ENCODE measurements around the gene PIGZ. TPM values are rescaled to one million over a fixed set of nuclear protein-coding genes. Genes with fewer than 3 reads are reported as not detected.

Gene PIGZ
- total RNA-seq = 0.84 TPM
- polyA plus RNA-seq (ENCODE audit: insufficient read depth in 1 of 8, insufficient read length in 8 of 8, low replicate concordance in 1 of 8) = 1 to 10 TPM in 3 of 8 donors, under 1 TPM in 5; 0.55 to 3.4 (median 0.85) TPM
- long read RNA-seq, donor 1, partial matches to known transcripts = 0 of 1 reads
- long read RNA-seq, donor 1, other reads (novel, unspliced or antisense) = 0 of 1 reads
- long read RNA-seq, donor 2 = 0 reads
- long read RNA-seq, donor 3, partial matches to known transcripts = 0 of 1 reads
- long read RNA-seq, donor 3, other reads (novel, unspliced or antisense) = 0 of 1 reads
- long read RNA-seq, donor 4, partial matches to known transcripts = 0 of 1 reads
- long read RNA-seq, donor 4, other reads (novel, unspliced or antisense) = 0 of 1 reads
- long read RNA-seq, donor 5, partial matches to known transcripts = 0 of 1 reads
- long read RNA-seq, donor 5, other reads (novel, unspliced or antisense) = 0 of 1 reads
- long read RNA-seq, donor 6, partial matches to known transcripts = 0 of 2 reads
- long read RNA-seq, donor 6, other reads (novel, unspliced or antisense) = 0 of 2 reads
- long read RNA-seq, donor 7 = 0 reads
- long read RNA-seq, donor 8 = 0 reads
- long read RNA-seq, donor 9 = 0 reads
- long read RNA-seq, donor 10 = 0 reads
- long read RNA-seq, donor 11 = 0 reads

GRCh38 chr3:196968233-196969133, at the start of gene PIGZ:
Gene PIGZ, minus strand, starts transcription at chr3:196968833. Its CDS starts 16,802 bp downstream, at chr3:196952031.
- Histone ChIP-seq H3K27ac (ENCODE audit: low read length) (no peak within 1 kb of the TSS), H3K4me1 (ENCODE audit: control insufficient read depth, insufficient read depth, low read length) (peaks cover 17% of the 10 kb centered on the region), H3K9me3 (replicated peaks; ENCODE audit: control insufficient read depth, low read depth, low read length) (peaks cover 2% of the 10 kb centered on the region), H3K4me3 (ENCODE audit: low read length) (peak within 1 kb of the TSS; percentile 61), H3K36me3 (ENCODE audit: control insufficient read depth, insufficient read depth, low read length) (no peaks in the 10 kb centered on the region), H3K27me3 (ENCODE audit: control insufficient read depth, insufficient read depth, low read length) (peaks cover 54% of the 10 kb centered on the region)
- 1% methylated on average over 98 of the region's 98 CpGs for WGBS (ENCODE audit: insufficient coverage)
- peak; percentile 57 for DNase-seq

- H3K4me3 ChIP-seq (ENCODE audit: low read length) = no peak overlapping the region
- H3K27me3 ChIP-seq (ENCODE audit: control insufficient read depth, insufficient read depth, low read length) = peaks cover 10% of the 10 kb centered on the region
- 88% methylated on average over 18 of the region's 18 CpGs for WGBS (ENCODE audit: insufficient coverage)
- no peaks in the 10 kb centered on the region for H3K9me3 ChIP-seq (replicated peaks; ENCODE audit: control insufficient read depth, low read depth, low read length)
- no peak overlapping the region for H3K27ac ChIP-seq (ENCODE audit: low read length)
- no peaks in the 10 kb centered on the region for H3K36me3 ChIP-seq (ENCODE audit: control insufficient read depth, insufficient read depth, low read length)
- DNase-seq = no peak
- H3K4me1 ChIP-seq (ENCODE audit: control insufficient read depth, insufficient read depth, low read length) = peaks cover 6% of the 10 kb centered on the region
Measured at GRCh38 chr3:197017003-197017402, 48.4 kb upstream of the PIGZ start.

DNA sequence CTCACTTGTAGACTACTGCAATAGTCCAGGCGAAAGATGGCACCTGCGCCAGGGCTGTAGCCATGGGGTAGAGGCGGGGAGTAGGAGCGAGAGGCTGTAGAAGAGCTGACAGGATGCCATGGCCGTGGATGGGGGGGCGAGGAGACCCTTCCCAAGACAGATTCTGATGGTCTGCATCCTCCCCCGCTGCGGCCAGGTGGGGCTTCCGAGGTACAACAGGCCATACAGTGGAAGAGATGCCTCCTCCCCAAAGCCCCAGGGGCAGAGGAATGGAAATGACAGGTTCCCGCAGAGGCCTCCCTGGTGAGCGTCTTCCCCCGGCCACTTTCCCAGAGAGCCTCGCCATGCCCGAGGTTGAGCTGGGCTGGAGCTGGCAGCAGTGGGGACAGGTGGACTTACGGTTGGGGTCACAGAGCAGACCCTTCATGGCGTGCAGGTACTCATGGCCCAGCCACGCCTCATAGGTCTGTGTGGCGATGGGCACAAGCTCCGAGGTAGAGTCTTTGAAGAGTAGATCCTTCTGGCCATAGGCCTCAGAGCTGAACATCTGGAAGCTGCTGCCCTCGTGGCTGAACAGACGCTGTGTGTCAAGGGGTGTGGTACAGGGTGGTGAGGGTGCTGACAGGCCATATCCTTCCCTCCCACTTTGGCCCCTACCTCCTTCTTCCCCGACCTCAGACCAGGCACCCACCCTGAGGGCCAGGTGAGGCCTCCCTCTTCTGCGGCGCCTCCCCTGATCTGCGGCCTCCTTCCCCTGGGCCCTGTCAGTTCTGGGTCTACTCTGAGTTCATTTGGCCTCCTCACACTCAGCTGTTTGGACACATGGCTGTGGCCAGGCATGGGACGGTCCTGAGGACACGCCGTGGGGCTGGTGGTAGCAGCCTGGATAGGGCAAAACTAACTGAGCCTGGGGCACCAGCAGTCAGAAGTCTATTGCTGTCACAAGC, 47.4 kb upstream of the PIGZ start:
- peaks cover 14% of the 10 kb centered on the region for H3K4me1 ChIP-seq (ENCODE audit: control insufficient read depth, insufficient read depth, low read length)
- no peaks in the 10 kb centered on the region for H3K36me3 ChIP-seq (ENCODE audit: control insufficient read depth, insufficient read depth, low read length)
- no peak for DNase-seq
- no peak overlapping the region for H3K27ac ChIP-seq (ENCODE audit: low read length)
- H3K9me3 ChIP-seq (replicated peaks; ENCODE audit: control insufficient read depth, low read depth, low read length) = no peaks in the 10 kb centered on the region
- 84% methylated on average over 24 of the region's 28 CpGs for WGBS (ENCODE audit: insufficient coverage)
- no peak overlapping the region for H3K4me3 ChIP-seq (ENCODE audit: low read length)
- H3K27me3 ChIP-seq (ENCODE audit: control insufficient read depth, insufficient read depth, low read length) = peaks cover 5% of the 10 kb centered on the region

DNA sequence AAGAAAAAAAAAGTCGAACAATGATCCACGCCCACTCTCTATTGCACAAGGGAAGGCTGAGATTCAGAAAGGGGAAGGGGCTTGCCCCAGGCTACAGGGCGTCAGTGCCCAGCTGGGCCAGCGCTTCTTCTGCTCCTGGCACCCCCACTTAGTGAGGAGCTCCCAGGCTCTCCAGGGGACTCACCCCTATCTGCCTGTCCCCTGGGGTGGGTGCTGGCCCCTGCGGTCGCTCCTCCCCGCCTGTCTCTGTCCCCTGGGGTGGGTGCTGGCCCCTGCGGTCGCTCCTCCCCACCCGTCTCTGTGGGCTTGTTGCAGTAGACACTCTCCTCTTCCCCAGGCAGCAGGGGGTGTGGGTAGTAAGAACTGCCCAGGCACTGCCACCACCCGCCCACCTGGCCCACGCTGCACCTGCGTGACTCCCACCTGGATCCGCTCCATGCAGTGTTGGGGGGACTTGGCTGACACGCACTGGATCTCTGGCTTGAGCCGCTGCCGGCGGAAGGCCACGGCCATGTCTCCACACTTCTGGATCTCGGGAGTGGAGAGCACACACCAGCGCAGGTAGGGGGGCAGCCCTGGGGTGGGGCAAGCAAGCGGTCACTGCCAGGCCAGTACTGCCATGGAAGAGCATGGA, 46.4 kb upstream of the PIGZ start:
- H3K27me3 ChIP-seq (ENCODE audit: control insufficient read depth, insufficient read depth, low read length) = no peaks in the 10 kb centered on the region
- H3K4me3 ChIP-seq (ENCODE audit: low read length) = no peak overlapping the region
- H3K9me3 ChIP-seq (replicated peaks; ENCODE audit: control insufficient read depth, low read depth, low read length) = no peaks in the 10 kb centered on the region
- 89% methylated on average over 15 of the region's 22 CpGs for WGBS (ENCODE audit: insufficient coverage)
- H3K4me1 ChIP-seq (ENCODE audit: control insufficient read depth, insufficient read depth, low read length) = peaks cover 18% of the 10 kb centered on the region
- H3K27ac ChIP-seq (ENCODE audit: low read length) = no peak overlapping the region
- DNase-seq = no peak
- no peaks in the 10 kb centered on the region for H3K36me3 ChIP-seq (ENCODE audit: control insufficient read depth, insufficient read depth, low read length)

- Histone ChIP-seq H3K36me3 (ENCODE audit: control insufficient read depth, insufficient read depth, low read length) (no peaks in the 10 kb centered on the region), H3K4me3 (ENCODE audit: low read length) (no peak overlapping the region), H3K27me3 (ENCODE audit: control insufficient read depth, insufficient read depth, low read length) (no peaks in the 10 kb centered on the region), H3K9me3 (replicated peaks; ENCODE audit: control insufficient read depth, low read depth, low read length) (no peaks in the 10 kb centered on the region), H3K4me1 (ENCODE audit: control insufficient read depth, insufficient read depth, low read length) (peaks cover 18% of the 10 kb centered on the region), H3K27ac (ENCODE audit: low read length) (no peak overlapping the region)
- 93% methylated on average over 2 of the region's 6 CpGs for WGBS (ENCODE audit: insufficient coverage)
- DNase-seq = no peak
Measured at GRCh38 chr3:197014024-197014423, 45.4 kb upstream of the PIGZ start.

DNA sequence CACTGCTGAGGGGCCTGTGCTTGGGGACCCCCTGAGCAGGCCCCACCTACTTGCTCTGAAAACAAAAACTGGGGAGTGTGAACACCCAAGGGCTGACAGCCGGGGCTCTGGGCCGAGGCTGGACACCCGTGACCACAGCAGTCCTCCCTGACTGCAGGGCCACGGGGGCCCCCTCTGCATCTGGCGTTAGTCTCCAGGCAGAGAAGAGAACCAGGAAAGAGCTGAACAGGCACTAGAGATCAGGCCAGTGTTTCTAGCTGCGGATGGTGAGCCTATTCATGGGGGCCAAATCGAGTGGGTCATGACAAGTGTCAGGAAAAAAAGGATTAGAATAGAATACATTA, 43.9 kb upstream of the PIGZ start:
- H3K9me3 ChIP-seq (replicated peaks; ENCODE audit: control insufficient read depth, low read depth, low read length) = no peaks in the 10 kb centered on the region
- peaks cover 18% of the 10 kb centered on the region for H3K4me1 ChIP-seq (ENCODE audit: control insufficient read depth, insufficient read depth, low read length)
- H3K4me3 ChIP-seq (ENCODE audit: low read length) = no peak overlapping the region
- H3K27ac ChIP-seq (ENCODE audit: low read length) = peak overlapping the region; percentile 29
- WGBS (ENCODE audit: insufficient coverage) = 69% methylated on average over 5 of the region's 7 CpGs
- no peak for DNase-seq
- H3K27me3 ChIP-seq (ENCODE audit: control insufficient read depth, insufficient read depth, low read length) = no peaks in the 10 kb centered on the region
- H3K36me3 ChIP-seq (ENCODE audit: control insufficient read depth, insufficient read depth, low read length) = no peaks in the 10 kb centered on the region

- Histone ChIP-seq H3K27me3 (ENCODE audit: control insufficient read depth, insufficient read depth, low read length) (no peaks in the 10 kb centered on the region), H3K9me3 (replicated peaks; ENCODE audit: control insufficient read depth, low read depth, low read length) (no peaks in the 10 kb centered on the region), H3K4me1 (ENCODE audit: control insufficient read depth, insufficient read depth, low read length) (peaks cover 18% of the 10 kb centered on the region), H3K36me3 (ENCODE audit: control insufficient read depth, insufficient read depth, low read length) (no peaks in the 10 kb centered on the region), H3K27ac (ENCODE audit: low read length) (peak overlapping the region; percentile 29), H3K4me3 (ENCODE audit: low read length) (no peak overlapping the region)
- DNase-seq = no peak
- whole genome bisulfite sequencing (ENCODE audit: insufficient coverage) = 79% methylated on average over 23 of the region's 25 CpGs
Measured at GRCh38 chr3:197011780-197012539, 43.3 kb upstream of the PIGZ start.

DNA sequence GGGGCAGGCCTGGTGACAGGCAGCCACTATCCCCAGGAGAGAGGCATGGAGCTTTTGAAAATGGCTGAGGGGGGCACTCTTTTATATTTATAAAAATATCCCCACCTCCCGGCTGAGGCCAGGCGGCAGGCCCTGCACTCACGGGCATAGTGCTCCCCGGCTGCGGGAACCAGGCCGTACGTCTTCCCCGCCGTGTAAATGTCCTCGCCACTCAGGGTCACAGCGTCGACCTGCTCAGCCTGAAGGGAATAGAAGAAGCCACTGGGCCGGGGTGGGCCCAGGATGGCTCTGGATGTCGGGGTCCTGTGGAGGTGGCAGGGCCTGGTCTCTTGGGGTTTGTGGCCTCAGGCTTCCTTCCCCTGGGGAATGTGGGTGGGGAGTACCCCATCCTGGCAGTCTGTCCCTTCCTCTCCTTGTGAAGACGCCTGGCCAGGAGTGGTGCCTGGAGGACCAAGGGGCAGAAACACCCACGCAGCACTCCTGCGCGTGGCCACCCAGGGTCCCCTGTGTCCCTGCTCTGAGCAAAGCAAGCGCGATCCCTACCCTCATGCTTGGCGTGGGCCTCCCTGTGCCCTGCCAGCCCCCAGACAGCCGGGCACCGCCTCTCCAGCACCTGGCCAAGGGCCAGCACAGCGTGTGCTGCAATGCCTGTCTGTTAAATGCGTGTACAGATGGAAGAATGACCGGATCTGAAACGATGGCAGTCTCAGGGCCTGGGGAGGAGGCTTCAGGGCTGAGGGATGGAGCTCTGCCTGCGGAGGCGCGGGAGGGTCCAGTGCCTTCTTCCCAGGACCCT, 42.1 kb upstream of the PIGZ start:
- H3K36me3 ChIP-seq (ENCODE audit: control insufficient read depth, insufficient read depth, low read length) = no peaks in the 10 kb centered on the region
- H3K9me3 ChIP-seq (replicated peaks; ENCODE audit: control insufficient read depth, low read depth, low read length) = no peaks in the 10 kb centered on the region
- H3K4me1 ChIP-seq (ENCODE audit: control insufficient read depth, insufficient read depth, low read length) = peaks cover 18% of the 10 kb centered on the region
- H3K27me3 ChIP-seq (ENCODE audit: control insufficient read depth, insufficient read depth, low read length) = no peaks in the 10 kb centered on the region
- WGBS (ENCODE audit: insufficient coverage) = 67% methylated on average over 28 of the region's 30 CpGs
- H3K4me3 ChIP-seq (ENCODE audit: low read length) = no peak overlapping the region
- no peak for DNase-seq
- H3K27ac ChIP-seq (ENCODE audit: low read length) = no peak overlapping the region
